ENCODE results near the gene FSTL4. TPM values are rescaled to one million over a fixed set of nuclear protein-coding genes. Genes with fewer than 3 reads are reported as not detected.

FSTL4 gene
- total RNA-seq, 4 donors from 2014 or later, result 0.22 to 0.47 (median 0.27) TPM; not detected in 1

DNA sequence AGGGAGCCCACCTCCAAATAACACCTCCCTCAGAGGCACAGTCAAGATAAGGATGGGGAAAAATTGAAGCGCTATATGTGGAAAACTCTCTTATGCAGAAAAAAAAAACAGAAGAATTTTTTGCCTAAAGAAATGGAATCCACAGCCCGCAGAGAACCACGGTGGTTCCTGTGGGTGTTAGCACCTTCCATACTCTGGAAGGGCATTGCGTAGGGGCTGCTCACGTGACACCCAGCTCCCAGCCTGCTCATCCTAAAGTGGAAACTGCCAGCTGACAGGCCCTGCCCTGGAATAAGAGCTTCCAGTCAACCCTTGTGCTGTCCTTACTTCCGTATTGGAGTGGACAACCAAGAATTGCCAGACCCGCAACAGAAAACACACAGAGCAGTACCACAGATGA, 142.5 kb downstream of the FSTL4 start:
- H3K9me3 ChIP-seq, result no peaks in the 10 kb centered on the region
- H3K4me3 ChIP-seq, result no peak overlapping the region
- no peaks in the 10 kb centered on the region for H3K36me3 ChIP-seq
- H3K4me1 ChIP-seq, result no peaks in the 10 kb centered on the region
- 89 to 90% methylated on average over 2 to 4 of the region's 7 CpGs for WGBS, 2 donors (ENCODE audit: low coverage in 1 of 2)
- no peak for ATAC-seq
- TF ChIP-seq, protein P1, sequence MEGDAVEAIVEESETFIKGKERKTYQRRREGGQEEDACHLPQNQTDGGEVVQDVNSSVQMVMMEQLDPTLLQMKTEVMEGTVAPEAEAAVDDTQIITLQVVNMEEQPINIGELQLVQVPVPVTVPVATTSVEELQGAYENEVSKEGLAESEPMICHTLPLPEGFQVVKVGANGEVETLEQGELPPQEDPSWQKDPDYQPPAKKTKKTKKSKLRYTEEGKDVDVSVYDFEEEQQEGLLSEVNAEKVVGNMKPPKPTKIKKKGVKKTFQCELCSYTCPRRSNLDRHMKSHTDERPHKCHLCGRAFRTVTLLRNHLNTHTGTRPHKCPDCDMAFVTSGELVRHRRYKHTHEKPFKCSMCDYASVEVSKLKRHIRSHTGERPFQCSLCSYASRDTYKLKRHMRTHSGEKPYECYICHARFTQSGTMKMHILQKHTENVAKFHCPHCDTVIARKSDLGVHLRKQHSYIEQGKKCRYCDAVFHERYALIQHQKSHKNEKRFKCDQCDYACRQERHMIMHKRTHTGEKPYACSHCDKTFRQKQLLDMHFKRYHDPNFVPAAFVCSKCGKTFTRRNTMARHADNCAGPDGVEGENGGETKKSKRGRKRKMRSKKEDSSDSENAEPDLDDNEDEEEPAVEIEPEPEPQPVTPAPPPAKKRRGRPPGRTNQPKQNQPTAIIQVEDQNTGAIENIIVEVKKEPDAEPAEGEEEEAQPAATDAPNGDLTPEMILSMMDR (IDR thresholded peaks at IDR 0.05), result no peak
- TF ChIP-seq EP300 (IDR thresholded peaks at IDR 0.05) (no peak), POLR2AphosphoS5 (IDR thresholded peaks at IDR 0.05) (no peak), POLR2A (IDR thresholded peaks at IDR 0.05) (no peak)
- H3K27me3 ChIP-seq, result peaks cover 8% of the 10 kb centered on the region
- no peak overlapping the region for H3K27ac ChIP-seq

DNA sequence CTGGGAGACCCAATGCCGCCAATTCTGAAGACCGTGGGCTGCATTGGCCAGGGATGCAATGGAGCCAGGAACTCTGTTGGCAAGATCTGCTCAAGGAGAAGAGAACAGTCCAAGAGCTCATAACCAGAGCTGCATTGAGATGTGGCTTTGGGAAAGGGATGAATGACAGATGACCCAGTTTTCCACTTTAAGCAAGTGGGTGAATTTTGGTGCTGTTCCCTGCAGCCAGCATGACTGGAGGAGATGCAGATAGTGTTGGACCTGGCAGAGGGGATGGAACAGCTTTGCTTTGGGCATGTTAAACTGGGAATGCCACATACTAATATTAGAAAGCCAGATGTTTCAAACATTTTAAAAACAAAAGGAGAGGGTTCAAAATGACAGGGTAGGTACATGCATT, 143.1 kb downstream of the FSTL4 start:
- TF ChIP-seq POLR2AphosphoS5 (IDR thresholded peaks at IDR 0.05) (no peak), POLR2A (IDR thresholded peaks at IDR 0.05) (no peak), EP300 (IDR thresholded peaks at IDR 0.05) (no peak)
- H3K4me1 ChIP-seq, result no peaks in the 10 kb centered on the region
- no peaks in the 10 kb centered on the region for H3K9me3 ChIP-seq
- H3K27me3 ChIP-seq, result peaks cover 7% of the 10 kb centered on the region
- no peak for ATAC-seq
- WGBS, 2 donors (ENCODE audit: low coverage in 1 of 2), result 68% methylated on average over 2 of the region's 2 CpGs; no CpG with 5 or more reads in 1 of the 2 donors
- no peak overlapping the region for H3K4me3 ChIP-seq
- no peak overlapping the region for H3K27ac ChIP-seq
- H3K36me3 ChIP-seq, result no peaks in the 10 kb centered on the region

DNA sequence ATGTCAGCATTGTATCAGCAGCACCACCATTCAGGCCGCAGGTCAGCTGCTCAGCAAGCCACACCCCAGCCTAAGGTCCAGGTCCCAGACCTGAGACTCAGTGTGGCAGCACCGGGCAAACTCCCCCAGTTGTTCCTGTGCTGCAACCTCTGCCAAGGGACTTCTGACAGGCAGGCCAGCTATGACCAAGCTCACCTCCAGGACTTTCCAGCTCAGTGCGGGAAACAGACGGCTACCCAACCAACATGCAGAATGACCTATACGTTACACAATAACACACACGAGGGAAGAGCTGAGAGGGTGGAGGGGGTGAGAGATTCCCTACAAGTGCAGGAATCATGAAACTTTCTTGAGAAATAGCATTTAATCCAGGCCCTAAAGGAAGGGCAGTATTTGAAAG, 143.7 kb downstream of the FSTL4 start:
- no peaks in the 10 kb centered on the region for H3K4me1 ChIP-seq
- no peaks in the 10 kb centered on the region for H3K36me3 ChIP-seq
- no peak overlapping the region for H3K4me3 ChIP-seq
- WGBS, 2 donors (ENCODE audit: low coverage in 1 of 2), result 64 to 67% methylated on average over 1 to 2 of the region's 6 CpGs
- H3K9me3 ChIP-seq, result no peaks in the 10 kb centered on the region
- peaks cover 3% of the 10 kb centered on the region for H3K27me3 ChIP-seq
- TF ChIP-seq POLR2AphosphoS5 (IDR thresholded peaks at IDR 0.05), result no peak
- no peak for TF ChIP-seq POLR2A (IDR thresholded peaks at IDR 0.05)
- no peak for TF ChIP-seq EP300 (IDR thresholded peaks at IDR 0.05)
- TF ChIP-seq, protein P1 (IDR thresholded peaks at IDR 0.05), result no peak
- ATAC-seq, result no peak
- no peak overlapping the region for H3K27ac ChIP-seq

DNA sequence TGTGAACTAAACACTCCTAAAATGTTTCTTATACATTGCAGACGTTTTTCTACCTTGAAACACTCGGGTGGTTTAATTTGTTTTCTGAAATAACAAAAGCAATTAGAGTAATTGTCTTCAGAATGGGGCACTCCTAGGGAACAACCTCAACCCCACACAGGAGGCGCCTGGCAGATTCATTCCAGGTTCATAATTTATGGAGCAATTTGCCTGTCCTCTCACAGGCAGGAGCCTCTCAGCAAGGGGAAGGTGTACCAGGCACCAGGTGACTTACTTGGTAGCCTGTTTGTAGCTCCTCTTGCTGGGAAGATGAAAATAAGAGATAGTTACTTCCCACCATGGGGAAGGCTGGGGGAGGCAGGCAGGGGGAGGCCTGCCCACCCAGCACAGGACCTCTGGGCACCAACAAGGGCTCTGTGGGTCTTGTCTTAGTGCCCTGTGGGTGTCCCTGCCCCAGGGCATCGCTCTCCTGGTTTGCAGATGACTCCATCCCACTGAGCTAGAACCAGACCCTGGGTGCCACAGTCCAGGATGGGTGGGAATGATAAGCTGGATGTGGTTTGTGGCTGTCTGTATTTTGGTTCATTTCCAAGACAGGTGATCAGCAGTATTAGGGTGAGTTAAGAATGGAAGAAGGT, 144.4 kb downstream of the FSTL4 start:
- WGBS, 2 donors (ENCODE audit: low coverage in 1 of 2), result 80% methylated on average over 3 of the region's 4 CpGs; no CpG with 5 or more reads in 1 of the 2 donors
- Histone ChIP-seq H3K4me3 (no peak overlapping the region), H3K27ac (no peak overlapping the region), H3K9me3 (no peaks in the 10 kb centered on the region), H3K27me3 (peaks cover 3% of the 10 kb centered on the region), H3K4me1 (no peaks in the 10 kb centered on the region), H3K36me3 (no peaks in the 10 kb centered on the region)
- no peak for ATAC-seq
- TF ChIP-seq POLR2AphosphoS5 (IDR thresholded peaks at IDR 0.05) (no peak), EP300 (IDR thresholded peaks at IDR 0.05) (no peak)
- TF ChIP-seq, protein P1 (IDR thresholded peaks at IDR 0.05), result no peak

DNA sequence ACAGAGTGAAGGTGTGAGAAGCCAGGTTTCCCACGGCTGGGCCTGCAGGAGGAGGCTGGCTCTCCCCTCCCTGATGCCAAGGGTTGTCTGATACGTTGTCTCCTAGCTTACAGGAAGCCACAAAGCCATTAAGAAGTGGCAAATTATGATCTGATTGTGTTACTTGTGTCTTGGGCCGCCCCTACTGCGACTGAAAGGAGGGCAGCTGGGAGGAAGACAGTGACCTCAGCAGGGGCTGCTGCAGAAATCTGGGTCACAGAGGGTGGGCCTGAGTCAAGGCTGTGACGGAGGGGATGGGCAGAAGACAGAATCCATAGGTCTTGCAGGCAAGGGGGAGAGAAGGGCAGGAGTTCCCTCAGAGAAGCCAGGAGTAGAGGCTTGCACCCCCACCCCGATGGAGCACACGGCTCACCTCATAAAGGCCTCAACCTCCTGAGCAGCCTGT, 145.0 kb downstream of the FSTL4 start:
- H3K36me3 ChIP-seq, result no peaks in the 10 kb centered on the region
- WGBS, 2 donors (ENCODE audit: low coverage in 1 of 2), result 62 to 83% methylated on average over 1 to 5 of the region's 7 CpGs
- peaks cover 3% of the 10 kb centered on the region for H3K27me3 ChIP-seq
- no peak for ATAC-seq
- no peaks in the 10 kb centered on the region for H3K9me3 ChIP-seq
- TF ChIP-seq POLR2A (IDR thresholded peaks at IDR 0.05) (no peak), POLR2AphosphoS5 (IDR thresholded peaks at IDR 0.05) (no peak), EP300 (IDR thresholded peaks at IDR 0.05) (no peak)
- TF ChIP-seq, protein P1 (IDR thresholded peaks at IDR 0.05), result no peak
- H3K27ac ChIP-seq, result no peak overlapping the region
- H3K4me1 ChIP-seq, result no peaks in the 10 kb centered on the region
- H3K4me3 ChIP-seq, result no peak overlapping the region
